Forelimb muscle (tissue), 1 donor: ENCODE data around the gene GSE1. TPM values are rescaled to one million over a fixed set of nuclear protein-coding genes. Genes with fewer than 3 reads are reported as not detected.

Experiments used
- DNase-seq: peaks from one replicate; pipeline ENCODE4 v3.0.0-alpha.2; 2013; ENCODE audit warnings: low read depth
- polyA plus RNA-seq: library from polyadenylated mRNA; unstranded; fragments of 120-200 nt; gene quantifications from one replicate; pipeline ENCODE4 v1.2.1, GENCODE V29; 2013; ENCODE audit not compliant: insufficient read length

GSE1 gene
- polyA plus RNA-seq, 1 donor = 52.6 TPM

- DNase-seq = no peak
These were observed 18.8 kb downstream of the GSE1 start for GRCh38 chr16:85631802-85632393.

- DNase-seq = no peak
These were observed 19.8 kb downstream of the GSE1 start for GRCh38 chr16:85632709-85633437.

- no peak for DNase-seq
These were observed 20.3 kb downstream of the GSE1 start for GRCh38 chr16:85633438-85633743.

GRCh38 chr16:85633888-85634287 is 20.8 kb downstream of the GSE1 start:
- DNase-seq = no peak

GRCh38 chr16:85634747-85635544 is 21.8 kb downstream of the GSE1 start:
- DNase-seq = no peak

- DNase-seq = no peak
These were observed 22.5 kb downstream of the GSE1 start for GRCh38 chr16:85635545-85636140.

GRCh38 chr16:85636234-85636812 is 23.2 kb downstream of the GSE1 start:
- DNase-seq = no peak

GRCh38 chr16:85637061-85637807 is 24.1 kb downstream of the GSE1 start:
- no peak for DNase-seq

- no peak for DNase-seq
These were observed 24.9 kb downstream of the GSE1 start for GRCh38 chr16:85637808-85638647.

- DNase-seq = no peak
These were observed 25.7 kb downstream of the GSE1 start for GRCh38 chr16:85638695-85639409.

- DNase-seq = no peak
These were observed 26.6 kb downstream of the GSE1 start for GRCh38 chr16:85639529-85640253.

- DNase-seq = no peak
These were observed 27.1 kb downstream of the GSE1 start for GRCh38 chr16:85640254-85640558.

GRCh38 chr16:85640585-85640984 is 27.5 kb downstream of the GSE1 start:
- no peak for DNase-seq

GRCh38 chr16:85641305-85641704 is 28.2 kb downstream of the GSE1 start:
- DNase-seq = no peak

- DNase-seq = no peak
These were observed 28.7 kb downstream of the GSE1 start for GRCh38 chr16:85641776-85642176.

- DNase-seq = no peak
These were observed 29.7 kb downstream of the GSE1 start for GRCh38 chr16:85642762-85643358.

- DNase-seq = no peak
These were observed 30.5 kb downstream of the GSE1 start for GRCh38 chr16:85643631-85644030.

- no peak for DNase-seq
These were observed 31.1 kb downstream of the GSE1 start for GRCh38 chr16:85644093-85644712.
